Activated T-helper 1 cell treated with anti-CD3 and anti-CD28 coated beads, Interleukin-12 subunit alpha, Interleukin-12 subunit beta, Interleukin-2, Interleukin-4 antibody, amounts not matched to agents 30 ng/mL and 10 ng/mL and 1 ng/mL, durations not matched to agents 14 hours and 24 hours and 36 hours (primary cell): ENCODE data around the gene HOXB2. TPM values are rescaled to one million over a fixed set of nuclear protein-coding genes. Genes with fewer than 3 reads are reported as not detected.
A peak's percentile ranks its signal among the peaks of the same experiment; 100 is the strongest.

Experiments used
- DNase-seq: peaks from one replicate; pipeline ENCODE4 v3.0.0; 2021; ENCODE audit warnings: low spot score
- H3K27ac Mint-ChIP-seq: one replicate; pipeline ENCODE4 v1.8.0; 2021; ENCODE audit warnings: mild to moderate bottlenecking, mixed read lengths
- H3K27me3 Mint-ChIP-seq: one replicate; pipeline ENCODE4 v1.8.0; 2022; ENCODE audit warnings: mild to moderate bottlenecking, moderate library complexity, mixed read lengths; ENCODE audit not compliant: insufficient read depth
- H3K36me3 Mint-ChIP-seq: one replicate; pipeline ENCODE4 v1.8.0; 2021; ENCODE audit warnings: low read depth, mixed read lengths
- H3K4me1 Mint-ChIP-seq: one replicate; pipeline ENCODE4 v1.8.0; 2021; ENCODE audit warnings: low read depth, mixed read lengths
- H3K4me3 Mint-ChIP-seq: one replicate; pipeline ENCODE4 v1.8.0; 2021; ENCODE audit warnings: mild to moderate bottlenecking, moderate library complexity, mixed read lengths
- H3K9me3 Mint-ChIP-seq: one replicate; pipeline ENCODE4 v1.8.0; 2021; ENCODE audit warnings: mixed read lengths
- intact Hi-C: fragments of 100-400 bp; cut with micrococcal nuclease; formaldehyde crosslinking; loops from one replicate; pipeline ENCODE4 v1.15.1; 2024
- total RNA-seq: library from RNA; stranded (reverse); gene quantifications from 2 replicates; pipeline ENCODE4 v1.2.3, GENCODE V29; 2022

HOXB2 gene
- total RNA-seq, 1 donor from 2014 or later, result 32.8 TPM

DNA sequence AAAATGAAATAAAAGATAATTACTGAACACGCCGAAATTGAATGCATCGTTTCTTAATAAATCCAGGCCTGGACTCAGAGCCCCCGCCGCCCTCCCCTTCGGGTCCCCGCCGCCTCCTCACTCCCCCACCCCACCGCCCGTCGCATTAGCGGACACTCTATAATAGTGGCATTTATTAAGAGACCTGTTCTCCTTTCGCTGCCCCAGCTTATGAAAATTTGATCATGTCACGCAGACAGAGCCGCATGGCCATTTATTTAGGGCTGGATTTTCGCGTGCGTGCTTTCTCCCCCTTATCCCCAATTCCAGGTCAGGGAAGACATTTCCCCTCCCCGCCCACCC is 6.3 kb upstream of the HOXB2 start:
- peaks cover 50% of the 10 kb centered on the region for H3K4me1 Mint-ChIP-seq
- no peak overlapping the region for H3K4me3 Mint-ChIP-seq
- DNase-seq, result no peak
- no peak overlapping the region for H3K27ac Mint-ChIP-seq
- H3K36me3 Mint-ChIP-seq, result peaks cover 8% of the 10 kb centered on the region
- intact Hi-C loops, result no loop called here
- H3K9me3 Mint-ChIP-seq, result no peaks in the 10 kb centered on the region
- peaks cover 11% of the 10 kb centered on the region for H3K27me3 Mint-ChIP-seq

DNA sequence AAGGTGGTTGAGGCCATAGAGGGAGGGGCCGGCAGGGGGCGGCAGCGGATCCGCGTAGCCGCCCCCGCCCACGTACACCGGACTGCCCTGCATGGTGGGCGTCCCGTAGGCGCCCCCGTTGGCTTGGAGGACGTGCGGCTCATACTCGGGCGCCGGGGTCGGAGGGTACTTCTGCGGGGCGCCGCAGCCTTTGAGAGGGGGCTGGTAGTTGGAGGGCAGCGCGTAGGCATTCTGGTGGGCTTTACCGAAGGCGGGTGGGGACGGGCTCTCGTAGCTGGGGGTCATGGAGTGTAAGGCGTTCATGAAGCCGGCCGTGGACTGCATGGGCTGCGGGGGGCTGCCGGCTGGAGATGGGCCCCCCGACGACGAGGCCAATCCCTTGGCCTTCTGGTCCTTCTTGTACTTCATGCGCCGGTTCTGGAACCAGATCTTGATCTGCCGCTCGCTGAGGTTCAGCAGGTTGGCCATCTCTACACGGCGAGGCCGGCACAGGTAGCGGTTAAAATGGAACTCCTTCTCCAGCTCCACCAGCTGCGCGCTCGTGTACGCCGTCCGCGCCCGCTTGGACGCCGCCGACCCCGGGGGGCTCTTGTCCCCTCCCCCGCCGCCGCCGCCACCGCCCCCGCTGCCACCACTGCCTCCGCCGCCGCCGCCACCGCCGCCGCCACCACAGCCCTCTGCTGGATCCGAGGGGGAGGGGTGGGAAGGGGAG is 5.7 kb upstream of the HOXB2 start:
- H3K9me3 Mint-ChIP-seq, result no peaks in the 10 kb centered on the region
- H3K27me3 Mint-ChIP-seq, result peaks cover 6% of the 10 kb centered on the region
- intact Hi-C loops, result no loop called here
- H3K36me3 Mint-ChIP-seq, result peaks cover 8% of the 10 kb centered on the region
- no peak overlapping the region for H3K27ac Mint-ChIP-seq
- peaks cover 51% of the 10 kb centered on the region for H3K4me1 Mint-ChIP-seq
- H3K4me3 Mint-ChIP-seq, result no peak overlapping the region
- DNase-seq, result no peak

- H3K27me3 Mint-ChIP-seq, result peaks cover 3% of the 10 kb centered on the region
- peaks cover 50% of the 10 kb centered on the region for H3K4me1 Mint-ChIP-seq
- no peak overlapping the region for H3K27ac Mint-ChIP-seq
- no peaks in the 10 kb centered on the region for H3K9me3 Mint-ChIP-seq
- H3K36me3 Mint-ChIP-seq, result peaks cover 7% of the 10 kb centered on the region
- no peak overlapping the region for H3K4me3 Mint-ChIP-seq
- no peak for DNase-seq
- intact Hi-C loops, result no loop called here
Measured at GRCh38 chr17:48549914-48550501, 5.1 kb upstream of the HOXB2 start.

DNA sequence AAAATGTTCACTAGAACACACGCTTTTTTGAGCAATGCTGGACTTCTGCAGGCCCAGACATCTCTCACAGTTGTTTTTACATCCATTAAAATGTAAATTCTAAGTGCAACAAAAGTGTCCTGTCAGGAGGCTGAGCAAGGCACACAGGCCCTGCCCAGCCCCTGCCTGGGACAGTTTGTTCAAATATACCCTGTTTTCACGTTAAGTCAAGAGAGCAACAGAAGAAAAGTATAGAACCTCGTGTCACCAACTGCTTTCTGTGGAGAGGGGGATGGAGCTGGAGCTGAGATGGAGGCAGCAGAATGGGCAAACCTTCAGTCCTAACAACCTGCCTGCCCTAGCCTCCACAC is 4.3 kb upstream of the HOXB2 start:
- Mint-ChIP-seq H3K36me3 (peaks cover 7% of the 10 kb centered on the region), H3K9me3 (no peaks in the 10 kb centered on the region), H3K27ac (no peak overlapping the region), H3K4me3 (no peak overlapping the region), H3K27me3 (peaks cover 3% of the 10 kb centered on the region), H3K4me1 (peaks cover 53% of the 10 kb centered on the region)
- intact Hi-C loops, result no loop called here
- DNase-seq, result no peak

GRCh38 chr17:48548523-48549280 is 3.8 kb upstream of the HOXB2 start:
- Mint-ChIP-seq H3K4me3 (peak overlapping the region; percentile 75), H3K4me1 (peaks cover 58% of the 10 kb centered on the region), H3K27ac (peak overlapping the region; percentile 80), H3K36me3 (peaks cover 9% of the 10 kb centered on the region), H3K9me3 (no peaks in the 10 kb centered on the region), H3K27me3 (peaks cover 3% of the 10 kb centered on the region)
- no peak for DNase-seq
- intact Hi-C loops, result no loop called here

DNA sequence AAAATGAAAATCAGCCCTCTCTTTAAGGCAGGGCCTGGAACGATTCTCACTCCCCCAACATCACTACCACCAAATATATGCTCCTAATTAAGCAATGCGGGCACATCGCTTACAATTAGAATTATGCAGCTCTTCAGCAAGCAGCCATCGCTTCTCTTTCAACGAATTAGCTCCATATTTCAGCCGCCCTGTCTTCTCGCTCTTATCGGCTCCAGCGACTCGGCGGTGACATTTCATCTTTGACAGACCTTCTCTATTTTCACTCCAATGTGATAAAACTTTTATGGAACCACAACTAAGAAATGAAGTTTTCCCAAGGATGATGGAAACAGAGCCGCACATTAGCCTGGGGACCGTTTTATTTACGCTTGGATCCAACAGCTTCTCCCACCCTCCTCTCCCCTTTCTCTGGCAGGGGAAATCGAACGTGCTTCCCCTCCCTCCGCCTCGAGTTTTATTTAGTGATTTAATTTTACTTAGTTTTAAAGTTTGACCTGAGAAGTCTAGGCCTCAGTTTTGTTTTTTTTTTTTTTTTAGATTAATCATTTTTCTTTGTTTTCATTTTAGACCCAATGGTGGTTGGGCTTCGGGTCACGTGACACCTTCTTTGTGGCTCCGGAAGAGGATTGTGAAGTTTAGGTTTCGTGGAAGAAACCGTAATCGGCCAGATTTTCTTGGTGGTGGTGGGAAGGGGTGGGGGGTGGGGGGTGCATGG is 3.1 kb upstream of the HOXB2 start:
- intact Hi-C loops, result loop anchor here (2.0 kb wide), 1 partner anchor 31 kb away; the partner anchor contains the start of gene HOXB4
- H3K27me3 Mint-ChIP-seq, result peaks cover 3% of the 10 kb centered on the region
- DNase-seq, result peak; percentile 43
- H3K4me1 Mint-ChIP-seq, result peaks cover 57% of the 10 kb centered on the region
- peaks cover 9% of the 10 kb centered on the region for H3K36me3 Mint-ChIP-seq
- H3K4me3 Mint-ChIP-seq, result peak overlapping the region; percentile 75
- H3K27ac Mint-ChIP-seq, result peak overlapping the region; percentile 80
- no peaks in the 10 kb centered on the region for H3K9me3 Mint-ChIP-seq

DNA sequence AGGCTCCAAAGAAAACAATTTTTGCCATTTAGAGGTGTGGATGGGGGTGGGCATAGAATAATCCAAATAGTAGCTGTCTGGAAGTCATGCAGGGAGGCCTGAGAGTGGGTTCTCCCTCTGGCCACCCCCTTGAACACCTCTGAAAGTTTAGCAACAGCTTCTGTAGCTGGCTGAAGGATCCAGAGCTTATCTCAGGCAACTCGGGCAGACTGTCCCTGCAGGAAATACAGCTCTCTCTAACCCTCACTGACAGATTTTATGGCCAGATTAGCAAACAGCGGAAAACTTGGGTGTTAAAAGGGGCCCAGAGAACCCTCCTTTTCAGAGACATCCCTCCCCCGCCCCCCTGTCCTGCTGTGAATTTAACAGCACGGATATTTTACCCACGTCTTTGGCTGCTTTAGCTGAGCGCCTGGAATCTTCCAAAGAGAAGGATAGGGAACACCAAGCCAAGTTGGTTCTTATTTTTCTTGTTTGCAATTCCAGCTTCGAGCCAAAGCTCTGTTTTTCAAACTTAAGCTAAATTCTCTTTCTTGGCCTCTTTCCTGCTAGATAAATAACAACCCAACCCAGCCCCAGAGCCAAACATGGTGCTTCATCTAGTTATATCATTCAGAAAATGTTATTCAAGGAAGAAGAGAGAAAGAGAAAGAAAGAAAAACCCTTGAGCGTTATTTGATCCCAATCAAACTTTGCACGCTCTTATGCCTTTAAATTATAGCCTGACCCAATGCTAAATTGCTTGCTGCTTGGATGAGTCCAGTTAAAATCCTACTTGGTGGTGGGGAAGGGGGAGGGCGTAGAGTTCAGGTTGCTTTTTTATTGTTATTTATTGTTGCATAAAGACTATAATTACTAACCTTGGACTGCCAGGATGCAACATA is 2.3 kb upstream of the HOXB2 start:
- peaks cover 1% of the 10 kb centered on the region for H3K27me3 Mint-ChIP-seq
- H3K9me3 Mint-ChIP-seq, result no peaks in the 10 kb centered on the region
- H3K4me1 Mint-ChIP-seq, result peaks cover 54% of the 10 kb centered on the region
- H3K27ac Mint-ChIP-seq, result peak overlapping the region; percentile 80
- intact Hi-C loops, result loop anchor here (2.0 kb wide), 1 partner anchor 32 kb away; the partner anchor contains the start of gene HOXB4
- DNase-seq, result no peak
- peaks cover 14% of the 10 kb centered on the region for H3K36me3 Mint-ChIP-seq
- H3K4me3 Mint-ChIP-seq, result peak overlapping the region; percentile 75

- intact Hi-C loops, result loop anchor here (2.0 kb wide), 1 partner anchor 32 kb away; the partner anchor contains the start of gene HOXB4
- H3K27me3 Mint-ChIP-seq, result peaks cover 5% of the 10 kb centered on the region
- peaks cover 54% of the 10 kb centered on the region for H3K4me1 Mint-ChIP-seq
- H3K36me3 Mint-ChIP-seq, result peaks cover 16% of the 10 kb centered on the region
- H3K27ac Mint-ChIP-seq, result peak overlapping the region; percentile 80
- H3K4me3 Mint-ChIP-seq, result peak overlapping the region; percentile 75
- no peak for DNase-seq
- no peaks in the 10 kb centered on the region for H3K9me3 Mint-ChIP-seq
Measured at GRCh38 chr17:48546137-48546923, 1.4 kb upstream of the HOXB2 start.

GRCh38 chr17:48545539-48545938 is 630 bp upstream of the HOXB2 start:
- H3K36me3 Mint-ChIP-seq, result peaks cover 19% of the 10 kb centered on the region
- H3K27me3 Mint-ChIP-seq, result peaks cover 8% of the 10 kb centered on the region
- H3K9me3 Mint-ChIP-seq, result no peaks in the 10 kb centered on the region
- DNase-seq, result no peak
- peaks cover 60% of the 10 kb centered on the region for H3K4me1 Mint-ChIP-seq
- H3K27ac Mint-ChIP-seq, result peak overlapping the region; percentile 80
- peak overlapping the region; percentile 95 for H3K4me3 Mint-ChIP-seq
- intact Hi-C loops, result loop anchor here (2.0 kb wide), 1 partner anchor 63 kb away; no protein-coding TSS in a partner anchor

DNA sequence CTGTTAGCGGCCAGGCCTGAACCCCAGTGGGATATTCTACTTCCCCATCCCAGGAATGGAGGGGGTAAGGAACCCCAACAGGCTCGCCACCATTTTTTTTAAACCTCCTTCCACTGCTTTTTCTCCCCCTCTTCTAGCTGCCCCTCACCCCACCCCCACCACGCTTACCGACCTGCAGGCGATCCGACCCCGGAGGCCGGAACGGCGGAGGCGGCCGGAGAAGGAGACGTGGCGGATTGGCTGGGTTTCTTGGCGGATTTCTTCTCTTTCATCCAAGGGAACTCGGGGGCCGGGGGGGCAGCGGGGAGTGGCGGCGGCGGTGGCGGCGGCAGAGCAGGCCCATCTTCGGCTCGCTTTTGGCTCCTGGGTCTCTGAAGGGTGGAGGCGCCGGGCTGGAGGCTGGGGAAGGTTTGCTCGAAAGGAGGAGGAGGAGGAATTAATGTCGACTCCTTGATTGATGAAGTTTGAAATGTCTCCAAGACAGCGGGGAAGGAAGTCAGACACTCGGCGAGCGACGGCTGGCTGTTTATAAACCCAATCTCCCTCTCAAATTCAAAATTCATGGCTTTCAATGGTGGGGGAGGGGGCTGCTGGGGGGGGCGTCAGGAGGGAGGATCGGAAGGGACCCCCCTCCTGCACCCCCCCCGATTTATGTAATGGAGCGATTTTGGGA is 424 bp downstream of the HOXB2 start:
- Mint-ChIP-seq H3K4me3 (peak overlapping the region; percentile 95), H3K27ac (peak overlapping the region; percentile 96), H3K9me3 (no peaks in the 10 kb centered on the region), H3K27me3 (peaks cover 8% of the 10 kb centered on the region), H3K4me1 (peaks cover 62% of the 10 kb centered on the region), H3K36me3 (peaks cover 15% of the 10 kb centered on the region)
- peak; percentile 31 for DNase-seq
- intact Hi-C loops, result loop anchor here (2.0 to 5.0 kb wide), 2 partner anchors 62 to 132 kb away; no protein-coding TSS in a partner anchor

GRCh38 chr17:48543854-48544348 is 1.0 kb downstream of the HOXB2 start:
- Mint-ChIP-seq H3K36me3 (peaks cover 13% of the 10 kb centered on the region), H3K27me3 (peaks cover 8% of the 10 kb centered on the region), H3K27ac (peak overlapping the region; percentile 96), H3K4me1 (peaks cover 62% of the 10 kb centered on the region), H3K4me3 (peak overlapping the region; percentile 95), H3K9me3 (no peaks in the 10 kb centered on the region)
- intact Hi-C loops, result loop anchor here (1.0 to 5.0 kb wide), 4 partner anchors 52 to 132 kb away; no protein-coding TSS in a partner anchor
- peak; percentile 40 for DNase-seq
